SJCRH30 (cell line): ENCODE data around the gene C15orf39. TPM values are rescaled to one million over a fixed set of nuclear protein-coding genes. Genes with fewer than 3 reads are reported as not detected.
A peak's percentile ranks its signal among the peaks of the same experiment; 100 is the strongest.

ENCODE experiments used
- DNase-seq, 2 experiments: peaks; one replicate each; pipeline ENCODE4 v3.0.0-alpha.2; 2015 to 2020
- H3K27ac ChIP-seq: fragments of 250-450 bp; sonication (Bioruptor Pico); 2 replicates; pipeline ENCODE4 v1.5.1; 2020; ENCODE audit warnings: mild to moderate bottlenecking, moderate library complexity
- H3K27me3 ChIP-seq: fragments of 250-450 bp; sonication (Bioruptor Pico); 2 replicates; pipeline ENCODE4 v1.5.1; 2020; ENCODE audit warnings: mild to moderate bottlenecking, moderate library complexity
- H3K36me3 ChIP-seq: fragments of 250-450 bp; sonication (Bioruptor Pico); 2 replicates; pipeline ENCODE4 v1.5.1; 2020; ENCODE audit warnings: mild to moderate bottlenecking, moderate library complexity
- H3K4me1 ChIP-seq: fragments of 250-450 bp; sonication (Bioruptor Pico); 2 replicates; pipeline ENCODE4 v1.5.1; 2020; ENCODE audit warnings: mild to moderate bottlenecking, moderate library complexity
- H3K4me3 ChIP-seq: fragments of 250-450 bp; sonication (Bioruptor Pico); 2 replicates; pipeline ENCODE4 v1.5.1; 2020; ENCODE audit warnings: mild to moderate bottlenecking, moderate library complexity
- H3K9me3 ChIP-seq: fragments of 250-450 bp; sonication (Bioruptor Pico); replicated peaks from 2 replicates; pipeline ENCODE4 v1.5.1; 2020; ENCODE audit warnings: mild to moderate bottlenecking, moderate library complexity
- total RNA-seq: library from RNA; depleted of rRNA; stranded (reverse); fragments of >200 nt; shearing (Covaris generic); gene quantifications from 2 replicates; pipeline ENCODE4 v1.2.3, GENCODE V29; 2014

The C15orf39 gene
- total RNA-seq, 1 experiment from 2014 or later = 21.1 TPM

- Histone ChIP-seq H3K4me1 (peaks cover 41% of the 10 kb centered on the region), H3K27ac (no peak overlapping the region)
Observed at GRCh38 chr15:75179746-75180140, 21.9 kb upstream of the C15orf39 start.

GRCh38 chr15:75181780-75182179 is 19.9 kb upstream of the C15orf39 start:
- no peak for DNase-seq
- H3K4me1 ChIP-seq = peaks cover 41% of the 10 kb centered on the region
- H3K4me3 ChIP-seq = no peak overlapping the region
- no peaks in the 10 kb centered on the region for H3K36me3 ChIP-seq
- no peaks in the 10 kb centered on the region for H3K9me3 ChIP-seq
- H3K27ac ChIP-seq = peak overlapping the region; percentile 20; the same call in 1 of the 2 replicates
- no peaks in the 10 kb centered on the region for H3K27me3 ChIP-seq

More at GRCh38 chr15:75179746-75180140, 21.9 kb upstream of the C15orf39 start:
- no peak for DNase-seq
- H3K36me3 ChIP-seq = no peaks in the 10 kb centered on the region
- no peak overlapping the region for H3K4me3 ChIP-seq
- H3K27me3 ChIP-seq = no peaks in the 10 kb centered on the region
- no peaks in the 10 kb centered on the region for H3K9me3 ChIP-seq

GRCh38 chr15:75182187-75183131 is 19.2 kb upstream of the C15orf39 start:
- peaks cover 36% of the 10 kb centered on the region for H3K4me1 ChIP-seq
- DNase-seq = peak; percentile 46 to 71
- peak overlapping the region; percentile 20; the same call in 1 of the 2 replicates for H3K27ac ChIP-seq
- H3K9me3 ChIP-seq = no peaks in the 10 kb centered on the region
- H3K36me3 ChIP-seq = no peaks in the 10 kb centered on the region
- no peaks in the 10 kb centered on the region for H3K27me3 ChIP-seq
- no peak overlapping the region for H3K4me3 ChIP-seq

- Histone ChIP-seq H3K9me3 (no peaks in the 10 kb centered on the region), H3K27me3 (no peaks in the 10 kb centered on the region), H3K4me1 (peaks cover 21% of the 10 kb centered on the region), H3K36me3 (no peaks in the 10 kb centered on the region), H3K27ac (no peak overlapping the region), H3K4me3 (no peak overlapping the region)
- DNase-seq = no peak
Observed at GRCh38 chr15:75185271-75186029, 16.2 kb upstream of the C15orf39 start.

GRCh38 chr15:75186044-75186443 is 15.6 kb upstream of the C15orf39 start:
- H3K27ac ChIP-seq = no peak overlapping the region
- DNase-seq = no peak

GRCh38 chr15:75188499-75188898 is 13.2 kb upstream of the C15orf39 start:
- no peaks in the 10 kb centered on the region for H3K36me3 ChIP-seq
- H3K9me3 ChIP-seq = no peaks in the 10 kb centered on the region
- no peak overlapping the region for H3K27ac ChIP-seq
- no peak overlapping the region for H3K4me3 ChIP-seq
- H3K27me3 ChIP-seq = no peaks in the 10 kb centered on the region
- no peak for DNase-seq
- H3K4me1 ChIP-seq = no peaks in the 10 kb centered on the region

More at GRCh38 chr15:75186044-75186443, 15.6 kb upstream of the C15orf39 start:
- no peaks in the 10 kb centered on the region for H3K36me3 ChIP-seq
- H3K9me3 ChIP-seq = no peaks in the 10 kb centered on the region
- no peak overlapping the region for H3K4me3 ChIP-seq
- H3K27me3 ChIP-seq = no peaks in the 10 kb centered on the region
- peaks cover 15% of the 10 kb centered on the region for H3K4me1 ChIP-seq

GRCh38 chr15:75191235-75191634 is 10.4 kb upstream of the C15orf39 start:
- Histone ChIP-seq H3K36me3 (no peaks in the 10 kb centered on the region), H3K27me3 (no peaks in the 10 kb centered on the region; the same call in none of the 2 replicates), H3K9me3 (no peaks in the 10 kb centered on the region), H3K27ac (no peak overlapping the region), H3K4me1 (peaks cover 17% of the 10 kb centered on the region), H3K4me3 (no peak overlapping the region)
- DNase-seq = no peak

- H3K27ac ChIP-seq = no peak overlapping the region
- no peak overlapping the region for H3K4me3 ChIP-seq
- H3K9me3 ChIP-seq = no peaks in the 10 kb centered on the region
- H3K27me3 ChIP-seq = no peaks in the 10 kb centered on the region; the same call in none of the 2 replicates
- H3K36me3 ChIP-seq = no peaks in the 10 kb centered on the region
- DNase-seq = no peak
- H3K4me1 ChIP-seq = peaks cover 18% of the 10 kb centered on the region
Observed at GRCh38 chr15:75192307-75192706, 9.4 kb upstream of the C15orf39 start.

- peaks cover 18% of the 10 kb centered on the region for H3K4me1 ChIP-seq
- DNase-seq = no peak
- no peak overlapping the region for H3K27ac ChIP-seq
- no peak overlapping the region for H3K4me3 ChIP-seq
- no peaks in the 10 kb centered on the region for H3K9me3 ChIP-seq
- H3K36me3 ChIP-seq = no peaks in the 10 kb centered on the region
- no peaks in the 10 kb centered on the region; the same call in none of the 2 replicates for H3K27me3 ChIP-seq
Observed at GRCh38 chr15:75193272-75193671, 8.4 kb upstream of the C15orf39 start.

GRCh38 chr15:75193976-75194375 is 7.7 kb upstream of the C15orf39 start:
- no peak for DNase-seq
- Histone ChIP-seq H3K36me3 (no peaks in the 10 kb centered on the region), H3K9me3 (no peaks in the 10 kb centered on the region), H3K27me3 (no peaks in the 10 kb centered on the region; the same call in none of the 2 replicates), H3K4me1 (peaks cover 18% of the 10 kb centered on the region), H3K4me3 (no peak overlapping the region), H3K27ac (no peak overlapping the region)

GRCh38 chr15:75194397-75194796 is 7.3 kb upstream of the C15orf39 start:
- no peaks in the 10 kb centered on the region for H3K36me3 ChIP-seq
- H3K4me3 ChIP-seq = no peak overlapping the region
- no peak overlapping the region for H3K27ac ChIP-seq
- H3K4me1 ChIP-seq = peaks cover 18% of the 10 kb centered on the region
- no peak for DNase-seq
- no peaks in the 10 kb centered on the region; the same call in none of the 2 replicates for H3K27me3 ChIP-seq
- no peaks in the 10 kb centered on the region for H3K9me3 ChIP-seq

GRCh38 chr15:75195122-75195765 is 6.4 kb upstream of the C15orf39 start:
- H3K9me3 ChIP-seq = no peaks in the 10 kb centered on the region
- H3K4me1 ChIP-seq = peaks cover 18% of the 10 kb centered on the region
- DNase-seq = peak; percentile 74 to 77
- H3K27ac ChIP-seq = no peak overlapping the region
- H3K4me3 ChIP-seq = peak overlapping the region; percentile 28
- H3K36me3 ChIP-seq = no peaks in the 10 kb centered on the region
- H3K27me3 ChIP-seq = no peaks in the 10 kb centered on the region; the same call in none of the 2 replicates

- Histone ChIP-seq H3K4me3 (peak overlapping the region; percentile 28), H3K36me3 (no peaks in the 10 kb centered on the region), H3K27ac (no peak overlapping the region), H3K9me3 (no peaks in the 10 kb centered on the region), H3K4me1 (peaks cover 19% of the 10 kb centered on the region), H3K27me3 (no peaks in the 10 kb centered on the region; the same call in none of the 2 replicates)
- peak; percentile 77 to 78 for DNase-seq
Observed at GRCh38 chr15:75195766-75196241, 5.9 kb upstream of the C15orf39 start.

GRCh38 chr15:75197062-75197630 is 4.5 kb upstream of the C15orf39 start:
- no peak for DNase-seq
- Histone ChIP-seq H3K4me3 (no peak overlapping the region), H3K27ac (no peak overlapping the region), H3K36me3 (no peaks in the 10 kb centered on the region), H3K9me3 (no peaks in the 10 kb centered on the region), H3K27me3 (no peaks in the 10 kb centered on the region; the same call in none of the 2 replicates), H3K4me1 (peaks cover 25% of the 10 kb centered on the region)
